Peyer's patch (tissue), 4 donors: Measurements from ENCODE around the gene ZBTB7C. TPM values are rescaled to one million over a fixed set of nuclear protein-coding genes. Genes with fewer than 3 reads are reported as not detected.

Experiments
- DNase-seq, 3 donors: peaks; one replicate each; pipeline ENCODE4 v3.0.0-alpha.2; 2017 to 2019
- H3K27ac ChIP-seq, 4 donors: fragments of 200-600 bp; sonication (generic); one replicate each; pipeline ENCODE4 v1.5.1; 2016 to 2019
- H3K27me3 ChIP-seq, 2 donors: fragments of 200-600 bp; sonication (generic); one replicate each; pipeline ENCODE4 v1.5.1; 2019
- H3K36me3 ChIP-seq, 3 donors: fragments of 200-600 bp; sonication (generic); one replicate each; pipeline ENCODE4 v1.5.1; 2016 to 2019
- H3K4me1 ChIP-seq, 4 donors: fragments of 200-600 bp; sonication (generic); one replicate each; pipeline ENCODE4 v1.5.1; 2016 to 2019
- H3K4me3 ChIP-seq, 4 donors: fragments of 200-600 bp; sonication (generic); 1 replicate in 3 of 4; 2 replicates in 1 of 4; pipeline ENCODE4 v1.5.1; 2016 to 2019; ENCODE audit warnings: mild to moderate bottlenecking in 1 of 4
- H3K9me3 ChIP-seq, 4 donors: fragments of 200-600 bp; sonication (generic); one replicate each; pipeline ENCODE4 v1.5.1; 2016 to 2019; ENCODE audit warnings: mild to moderate bottlenecking in 1 of 4
- CTCF ChIP-seq, 6 experiments: fragments of 450-650 bp in 4 of 6; fragments of 200-600 bp in 2 of 6; sonication (generic) in 1 of 6; IDR thresholded peaks; one replicate each; pipeline ENCODE4 v1.5.1; 2017 to 2019; ENCODE audit warnings: antibody characterized with exemption in 6 of 6, mild to moderate bottlenecking in 3 of 6, moderate library complexity in 1 of 6
- POLR2A ChIP-seq, 2 donors: fragments of 450-650 bp; IDR thresholded peaks; one replicate each; pipeline ENCODE4 v1.5.1; 2017; ENCODE audit warnings: antibody characterized with exemption in 2 of 2, mild to moderate bottlenecking in 2 of 2, moderate library complexity in 2 of 2
- total RNA-seq, 4 donors: library from RNA; depleted of rRNA; stranded (reverse); fragments of >200 nt; gene quantifications; one replicate each; pipeline ENCODE4 v1.1.0, GENCODE V29; 2016

The ZBTB7C gene
- total RNA-seq, 4 donors from 2014 or later = 10.5 to 15.7 (median 14.2) TPM

- peak; percentile 29 to 78 (median 71) for DNase-seq
- Histone ChIP-seq H3K9me3 (no peaks in the 10 kb centered on the region), H3K27me3 (no peaks in the 10 kb centered on the region), H3K27ac (no peak overlapping the region), H3K4me1 (peaks cover 0 to 8% (median 3%) of the 10 kb centered on the region in 4 donors), H3K4me3 (peak overlapping the region; percentile 38 to 64 (median 52)), H3K36me3 (no peaks in the 10 kb centered on the region)
- TF ChIP-seq CTCF (IDR thresholded peaks at IDR 0.05) (peak in 5 of 6 experiments; percentile 37 to 51 (median 43)), POLR2A (IDR thresholded peaks at IDR 0.05) (no peak)
These were observed 401.1 kb downstream of the ZBTB7C start for GRCh38 chr18:48007955-48008701.

- H3K4me3 ChIP-seq = no peak overlapping the region
- no peak overlapping the region for H3K27ac ChIP-seq
These were observed 401.8 kb downstream of the ZBTB7C start for GRCh38 chr18:48007381-48007780.

GRCh38 chr18:48006415-48007175 lies 402.6 kb downstream of the ZBTB7C start:
- TF ChIP-seq POLR2A (IDR thresholded peaks at IDR 0.05) (no peak), CTCF (IDR thresholded peaks at IDR 0.05) (no peak)
- Histone ChIP-seq H3K4me3 (no peak overlapping the region), H3K4me1 (peaks cover 0 to 8% (median 3%) of the 10 kb centered on the region in 4 donors), H3K9me3 (no peaks in the 10 kb centered on the region), H3K27me3 (no peaks in the 10 kb centered on the region), H3K36me3 (no peaks in the 10 kb centered on the region), H3K27ac (no peak overlapping the region)
- peak in 1 of 3 donors; percentile 31 for DNase-seq

More at GRCh38 chr18:48007381-48007780, 401.8 kb downstream of the ZBTB7C start:
- peak in 1 of 3 donors; percentile 38 for DNase-seq
- Histone ChIP-seq H3K9me3 (no peaks in the 10 kb centered on the region), H3K27me3 (no peaks in the 10 kb centered on the region), H3K4me1 (peaks cover 0 to 8% (median 3%) of the 10 kb centered on the region in 4 donors), H3K36me3 (no peaks in the 10 kb centered on the region)
- TF ChIP-seq CTCF (IDR thresholded peaks at IDR 0.05) (no peak), POLR2A (IDR thresholded peaks at IDR 0.05) (no peak)

GRCh38 chr18:48004577-48004976 lies 404.6 kb downstream of the ZBTB7C start:
- Histone ChIP-seq H3K4me1 (peaks cover 0 to 8% (median 3%) of the 10 kb centered on the region in 4 donors), H3K27ac (no peak overlapping the region), H3K27me3 (no peaks in the 10 kb centered on the region), H3K9me3 (no peaks in the 10 kb centered on the region), H3K4me3 (no peak overlapping the region), H3K36me3 (no peaks in the 10 kb centered on the region)
- DNase-seq = peak in 1 of 3 donors; percentile 14
- TF ChIP-seq CTCF (IDR thresholded peaks at IDR 0.05) = no peak
- TF ChIP-seq POLR2A (IDR thresholded peaks at IDR 0.05) = no peak

- Histone ChIP-seq H3K36me3 (no peaks in the 10 kb centered on the region), H3K4me1 (peaks cover 0 to 8% (median 2%) of the 10 kb centered on the region in 4 donors), H3K27ac (peak overlapping the region in 1 of 4 donors; percentile 19), H3K27me3 (no peaks in the 10 kb centered on the region), H3K4me3 (no peak overlapping the region), H3K9me3 (no peaks in the 10 kb centered on the region)
- no peak for TF ChIP-seq CTCF (IDR thresholded peaks at IDR 0.05)
- no peak for TF ChIP-seq POLR2A (IDR thresholded peaks at IDR 0.05)
- peak in 1 of 3 donors; percentile 67 for DNase-seq
These were observed 405.5 kb downstream of the ZBTB7C start for GRCh38 chr18:48003426-48004349.
